Stimulated activated CD4-positive, alpha-beta T cell treated with anti-CD3 and anti-CD28 coated beads, TNF-alpha, amount 100 ng/mL, for 1 hour (primary cell): ENCODE data around the gene PRRG1.
"Not testable (repeated sequence)": the region's sequence is repeated elsewhere in the genome, so short reads cannot be mapped to it uniquely, and the experiment has no call there.

Experiments
- DNase-seq, 3 donors: peaks; one replicate each; pipeline ENCODE4 v3.0.0-alpha.2; 2020; ENCODE audit warnings: low read depth in 3 of 3, low spot score in 1 of 3

The PRRG1 gene

GRCh38 chrX:37378404-37378803, 29.2 kb downstream of the PRRG1 start:
- no peak for DNase-seq

- DNase-seq = no peak
Measured at GRCh38 chrX:37378830-37379229, 29.7 kb downstream of the PRRG1 start.

DNA sequence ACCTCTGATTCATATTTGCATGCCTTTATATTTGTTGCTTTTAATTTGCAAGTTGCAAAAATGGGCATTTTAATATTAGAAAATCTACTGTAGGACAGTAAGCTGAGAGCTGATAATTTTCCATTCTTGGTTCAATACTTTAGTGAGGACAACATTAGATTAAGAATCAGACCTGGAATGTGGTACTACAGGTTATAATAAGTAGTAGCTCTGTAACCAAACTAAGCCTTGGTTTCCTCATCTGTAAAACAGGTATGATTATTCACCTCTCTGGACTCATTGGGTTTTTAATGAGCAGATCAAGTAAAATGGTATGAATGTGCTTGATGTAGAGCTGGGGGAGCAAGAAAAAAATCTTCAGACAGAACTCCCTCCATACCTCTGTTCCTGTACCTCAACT, 31.1 kb downstream of the PRRG1 start:
- no peak for DNase-seq

GRCh38 chrX:37380924-37381323, 31.8 kb downstream of the PRRG1 start:
- no peak for DNase-seq

- DNase-seq = no peak
Measured at GRCh38 chrX:37383313-37383712, 34.1 kb downstream of the PRRG1 start.

DNA sequence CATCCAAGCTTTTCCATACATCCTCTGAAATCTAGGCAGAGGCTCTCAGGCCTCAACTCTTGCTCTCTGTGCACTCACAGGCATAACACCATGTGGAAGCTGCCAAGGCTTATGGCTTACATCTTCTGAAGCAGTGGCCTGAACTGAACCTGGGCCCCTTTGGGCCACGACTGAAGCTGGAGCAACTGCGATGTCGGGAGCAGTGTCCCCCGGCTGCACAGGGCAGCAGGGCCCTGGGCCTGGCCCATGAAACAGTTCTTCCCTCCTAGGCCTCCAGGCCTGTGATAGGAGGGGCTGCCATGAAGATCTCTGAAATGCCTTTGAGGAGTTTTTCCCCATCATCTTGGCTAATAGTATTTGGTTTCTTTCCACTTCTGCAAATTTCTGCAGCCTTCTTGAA, 39.2 kb downstream of the PRRG1 start:
- DNase-seq = no peak

GRCh38 chrX:37405956-37406355, 56.8 kb downstream of the PRRG1 start:
- no peak for DNase-seq

GRCh38 chrX:37407736-37408135, 58.6 kb downstream of the PRRG1 start:
- no peak for DNase-seq

DNA sequence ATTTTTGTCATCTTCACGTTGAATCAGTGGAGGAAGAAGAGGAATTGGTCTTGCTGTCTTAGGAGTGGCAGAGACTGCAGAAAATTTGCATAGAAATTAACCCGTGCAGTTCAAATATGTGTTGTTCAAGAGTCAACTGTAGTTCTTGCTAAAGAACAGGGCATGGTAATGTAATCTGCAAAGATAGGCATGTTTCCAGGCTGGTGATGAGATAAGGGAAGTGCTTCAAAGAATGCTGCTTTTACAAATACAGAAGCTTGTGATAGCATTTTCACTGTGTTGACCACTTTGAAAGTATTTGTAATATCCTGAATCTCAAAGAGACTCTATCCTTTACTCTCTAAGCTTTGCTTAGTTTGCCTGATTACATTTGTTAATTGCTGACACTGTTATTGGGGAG, 60.1 kb downstream of the PRRG1 start:
- DNase-seq = no peak

GRCh38 chrX:37420185-37420584, 71.0 kb downstream of the PRRG1 start:
- no peak for DNase-seq

DNA sequence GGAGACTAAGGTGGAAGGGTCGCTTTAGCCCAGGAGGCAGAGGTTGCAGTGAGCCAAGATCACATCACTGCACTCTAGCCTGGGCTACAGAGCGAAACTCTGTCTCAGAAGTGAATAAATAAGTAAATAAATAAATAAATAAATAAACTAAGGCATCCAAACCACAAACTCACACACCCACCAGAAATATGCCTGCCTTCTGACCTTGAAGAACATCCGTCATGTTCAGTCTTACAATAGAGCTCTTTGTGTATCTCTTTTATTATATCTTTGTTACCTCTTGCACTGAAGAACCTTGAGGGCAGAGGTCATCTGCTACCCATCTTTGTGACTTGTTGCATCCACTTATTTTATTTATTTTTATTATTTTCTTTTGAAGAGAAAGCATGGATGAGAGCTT, 71.6 kb downstream of the PRRG1 start:
- no peak for DNase-seq

DNA sequence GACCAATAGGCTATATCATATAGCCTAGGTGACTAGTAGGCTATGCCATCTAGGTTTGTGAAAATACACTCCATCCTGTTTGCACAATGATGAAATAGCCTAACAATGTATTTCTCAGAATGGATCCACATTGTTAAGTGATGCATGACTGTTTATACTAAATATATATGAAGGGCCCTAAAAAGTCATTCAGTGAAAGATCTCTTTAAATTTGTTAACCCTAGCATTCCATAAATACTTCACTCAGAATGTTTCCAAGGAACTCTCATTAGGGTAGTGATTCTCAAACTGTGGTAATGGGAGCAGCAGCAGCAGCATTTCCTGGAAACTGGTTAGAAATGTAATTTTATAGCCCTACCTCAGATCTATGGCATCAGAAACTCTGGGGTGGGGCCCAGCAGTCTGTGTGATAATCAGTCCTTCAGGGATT, 74.9 kb downstream of the PRRG1 start:
- no peak for DNase-seq

- DNase-seq = no peak
Measured at GRCh38 chrX:37425370-37425769, 76.2 kb downstream of the PRRG1 start.

DNA sequence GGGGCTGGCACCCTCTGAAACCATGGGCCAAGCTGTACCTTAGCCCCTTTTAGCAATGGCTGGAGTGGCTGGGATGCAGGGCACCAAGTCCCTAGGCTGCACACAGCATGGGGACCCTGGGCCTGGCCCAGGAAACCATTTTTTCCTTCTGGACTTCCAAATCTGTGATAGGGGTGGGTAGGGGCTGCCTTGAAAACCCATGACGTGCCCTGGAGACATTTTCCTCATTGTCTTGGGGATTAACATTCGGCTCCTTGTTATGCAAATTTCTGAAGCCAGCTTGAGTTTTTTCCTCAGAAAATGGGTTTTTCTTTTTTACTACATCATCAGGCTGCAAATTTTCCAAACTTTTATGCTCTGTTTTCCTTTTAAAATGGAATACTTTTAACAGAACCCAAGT, 79.8 kb downstream of the PRRG1 start:
- DNase-seq = not testable (repeated sequence)

GRCh38 chrX:37434362-37434761, 85.2 kb downstream of the PRRG1 start:
- DNase-seq = no peak

GRCh38 chrX:37437160-37437559, 88.0 kb downstream of the PRRG1 start:
- DNase-seq = no peak

GRCh38 chrX:37441377-37441776, 92.2 kb downstream of the PRRG1 start:
- DNase-seq = no peak

- no peak for DNase-seq
Measured at GRCh38 chrX:37445182-37445581, 96.0 kb downstream of the PRRG1 start.

DNA sequence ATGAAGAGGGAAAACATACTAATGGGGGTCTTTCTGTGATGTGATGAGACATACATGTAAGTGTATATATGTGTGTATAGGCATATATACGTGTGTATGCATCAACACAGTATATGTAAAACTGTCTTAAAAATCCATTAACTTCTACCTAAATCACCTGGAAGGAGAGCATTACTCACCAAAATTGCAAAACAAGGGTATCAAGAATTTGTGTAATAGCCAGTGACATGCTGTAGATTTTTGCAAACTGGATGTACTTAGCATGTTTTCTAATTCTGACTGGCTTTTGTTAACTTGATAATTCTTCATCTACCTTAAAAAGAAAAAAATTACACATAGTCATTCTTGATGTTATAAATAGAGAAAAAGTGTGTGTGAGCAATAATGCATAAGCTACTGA, 104.7 kb downstream of the PRRG1 start:
- DNase-seq = no peak

DNA sequence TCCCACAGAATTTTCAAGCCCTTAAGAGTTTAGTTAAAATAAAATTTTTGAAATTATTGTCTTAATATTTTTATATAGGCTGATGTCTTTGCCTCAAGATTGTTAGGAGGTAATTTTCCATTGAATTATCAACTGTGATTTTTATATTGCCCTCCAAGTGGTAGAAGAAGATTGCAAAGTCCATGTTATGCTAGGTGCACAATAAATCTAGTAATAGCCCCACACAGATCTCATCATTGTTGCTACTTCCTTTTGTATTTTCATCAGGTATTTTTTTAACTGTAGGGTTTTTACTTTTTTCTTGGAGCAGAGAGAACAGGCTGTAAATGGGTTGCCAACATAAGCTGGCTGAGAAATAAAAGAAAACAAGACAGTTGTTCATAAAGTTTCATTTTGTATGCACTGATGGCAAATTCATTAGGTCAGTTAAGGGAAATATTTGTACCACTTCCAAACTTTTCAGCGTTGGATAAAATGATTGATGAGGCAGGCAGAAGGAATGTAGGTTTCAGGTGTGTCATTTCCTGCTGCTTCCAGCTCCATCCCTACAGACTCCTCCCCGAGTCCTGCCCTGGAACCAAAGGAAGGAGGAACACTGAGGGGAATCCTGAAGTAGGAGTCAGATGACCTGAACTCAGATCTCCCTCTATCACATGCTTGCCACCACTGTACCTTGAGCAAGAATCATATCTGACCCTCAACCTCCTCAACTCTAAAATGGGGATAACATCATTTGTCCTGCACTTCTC, 105.5 kb downstream of the PRRG1 start:
- DNase-seq = no peak

DNA sequence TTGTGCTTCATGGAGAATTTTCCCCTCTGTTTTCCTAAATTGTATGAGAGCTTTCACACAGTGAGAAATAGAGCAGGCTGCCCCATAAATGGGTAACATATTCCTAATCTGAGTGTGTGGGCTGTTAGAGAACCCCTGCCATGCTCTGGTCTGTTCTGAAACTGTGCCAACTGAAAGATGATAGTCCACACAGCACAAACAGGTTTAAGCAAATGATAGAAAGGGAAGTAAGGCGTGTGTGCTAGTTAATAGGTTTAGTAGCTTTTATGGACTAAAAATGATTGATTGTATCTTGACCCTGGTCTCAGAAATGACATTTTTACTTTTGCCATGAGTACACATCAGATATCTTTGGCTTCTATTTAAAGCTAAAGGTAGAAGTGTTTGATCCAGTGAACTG, 106.2 kb downstream of the PRRG1 start:
- no peak for DNase-seq

DNA sequence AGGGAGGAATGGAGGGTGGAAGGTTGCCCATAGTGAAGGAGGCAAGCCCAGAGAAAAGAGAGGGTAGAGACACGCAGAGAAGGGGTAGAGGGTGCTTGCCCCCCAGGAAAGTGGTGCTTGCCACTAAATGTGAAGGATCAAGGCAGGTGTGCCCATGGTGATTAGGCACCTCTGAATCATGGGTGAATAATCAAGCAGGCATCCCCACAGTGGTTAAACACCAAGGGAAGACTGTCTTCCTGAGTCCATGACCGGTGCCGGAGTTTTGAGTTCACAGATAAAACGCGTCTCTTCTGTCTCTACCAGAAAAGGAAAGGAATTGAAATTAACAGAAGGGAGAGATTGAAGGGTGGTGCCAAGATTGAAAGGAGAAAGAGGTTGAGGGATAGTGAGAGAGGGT, 111.1 kb downstream of the PRRG1 start:
- DNase-seq = not testable (repeated sequence)

- no peak for DNase-seq
Measured at GRCh38 chrX:37462346-37462745, 113.2 kb downstream of the PRRG1 start.
